Loucy (cell line): Measurements from ENCODE around the gene TMEM107.

Source experiments
- CTCF ChIP-seq: fragments of 200-600 bp; sonication (generic); conservative IDR thresholded peaks from 2 replicates; pipeline ENCODE4 v1.5.1; 2014; ENCODE audit warnings: mild to moderate bottlenecking, antibody characterized with exemption, low read length
- EZH2phosphoT487 ChIP-seq: fragments of 200-600 bp; IDR thresholded peaks from 2 replicates; pipeline ENCODE4 v1.6.1; 2018; ENCODE audit warnings: antibody characterized with exemption, mild to moderate bottlenecking, moderate library complexity, borderline replicate concordance

- TF ChIP-seq CTCF (peak; percentile 54), EZH2phosphoT487 (no peak)
Observed at GRCh38 chr17:8223356-8224126, 47.4 kb upstream of the TMEM107 start.
